ENCODE results near the gene PSMC5. TPM values are rescaled to one million over a fixed set of nuclear protein-coding genes. Genes with fewer than 3 reads are reported as not detected.
"Not testable (repeated sequence)": the region's sequence is repeated elsewhere in the genome, so short reads cannot be mapped to it uniquely, and the experiment has no call there.

PSMC5 gene
- total RNA-seq, 1 experiment from 2014 or later: 34.9 TPM

- DNase-seq: peak; percentile 9
- Histone ChIP-seq H3K27me3 (ENCODE audit: control insufficient read depth, insufficient read depth, low read length) (no peaks in the 10 kb centered on the region), H3K4me3 (ENCODE audit: insufficient read depth, low read depth, low read length) (peak overlapping the region; percentile 78; the same call in 1 of the 2 replicates), H3K36me3 (replicated peaks; ENCODE audit: control insufficient read depth, insufficient read depth, low read length) (peaks cover 3% of the 10 kb centered on the region)
Observed at GRCh38 chr17:63840591-63841349, 13.5 kb downstream of the PSMC5 start.

DNA sequence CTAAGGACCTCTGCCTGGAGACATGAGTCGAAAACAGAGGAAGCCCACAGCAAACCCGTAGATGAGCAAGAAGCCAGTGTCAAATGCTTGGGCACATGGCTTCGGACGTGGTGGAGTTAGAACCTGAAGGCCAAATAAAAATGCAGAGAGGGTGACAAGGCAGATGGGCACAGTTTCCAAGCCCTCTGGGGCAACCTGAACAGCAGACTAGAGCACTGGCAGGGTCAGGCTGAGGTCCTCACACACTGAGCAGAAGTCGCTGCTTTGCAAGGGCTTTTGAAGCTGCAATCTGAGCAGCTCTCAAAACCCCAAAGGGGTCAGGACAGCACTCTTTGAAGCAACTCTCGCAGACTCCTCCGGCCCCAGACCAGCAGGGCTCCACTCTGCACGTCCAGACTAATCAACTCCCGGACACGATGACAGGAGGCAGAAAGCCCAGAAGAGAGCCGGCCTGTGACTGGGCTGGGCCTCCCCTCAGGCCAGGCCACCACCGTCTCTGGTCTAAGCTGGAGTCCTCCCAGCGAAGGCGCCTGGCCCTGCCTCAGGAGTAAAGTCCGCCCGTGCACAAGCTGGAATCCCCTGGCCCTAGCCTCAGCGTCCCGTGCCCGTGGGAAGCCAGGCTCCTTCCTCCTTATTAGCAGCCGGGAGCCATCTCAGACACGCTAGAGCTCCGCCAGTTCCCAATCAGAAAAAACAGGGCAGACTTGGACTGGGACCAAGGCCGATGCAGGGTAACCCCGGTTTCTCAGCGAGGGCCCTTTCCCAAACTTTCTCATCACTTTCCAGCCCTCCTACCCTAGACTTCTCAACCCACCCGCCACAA is 14.3 kb downstream of the PSMC5 start:
- DNase-seq: peak; percentile 59
- H3K27me3 ChIP-seq (ENCODE audit: control insufficient read depth, insufficient read depth, low read length): no peaks in the 10 kb centered on the region
- peak overlapping the region; percentile 78 for H3K4me3 ChIP-seq (ENCODE audit: insufficient read depth, low read depth, low read length)
- peaks cover 2% of the 10 kb centered on the region for H3K36me3 ChIP-seq (replicated peaks; ENCODE audit: control insufficient read depth, insufficient read depth, low read length)

GRCh38 chr17:63842173-63842539 is 14.9 kb downstream of the PSMC5 start:
- Histone ChIP-seq H3K27me3 (ENCODE audit: control insufficient read depth, insufficient read depth, low read length) (no peaks in the 10 kb centered on the region), H3K4me3 (ENCODE audit: insufficient read depth, low read depth, low read length) (peak overlapping the region; percentile 78), H3K36me3 (replicated peaks; ENCODE audit: control insufficient read depth, insufficient read depth, low read length) (no peaks in the 10 kb centered on the region)
- no peak for DNase-seq

- peaks cover 2% of the 10 kb centered on the region for H3K27me3 ChIP-seq (ENCODE audit: control insufficient read depth, insufficient read depth, low read length)
- peak; percentile 99 for DNase-seq
- H3K36me3 ChIP-seq (replicated peaks; ENCODE audit: control insufficient read depth, insufficient read depth, low read length): no peaks in the 10 kb centered on the region
- H3K4me3 ChIP-seq (ENCODE audit: insufficient read depth, low read depth, low read length): peak within 1 kb of the TSS; percentile 78
Observed at GRCh38 chr17:63842540-63843386, 15.5 kb downstream of the PSMC5 start, which contains the start of gene SMARCD2. Gene SMARCD2 (minus strand): TSS chr17:63842685. CDS start chr17:63842674, 11 bp downstream.

DNA sequence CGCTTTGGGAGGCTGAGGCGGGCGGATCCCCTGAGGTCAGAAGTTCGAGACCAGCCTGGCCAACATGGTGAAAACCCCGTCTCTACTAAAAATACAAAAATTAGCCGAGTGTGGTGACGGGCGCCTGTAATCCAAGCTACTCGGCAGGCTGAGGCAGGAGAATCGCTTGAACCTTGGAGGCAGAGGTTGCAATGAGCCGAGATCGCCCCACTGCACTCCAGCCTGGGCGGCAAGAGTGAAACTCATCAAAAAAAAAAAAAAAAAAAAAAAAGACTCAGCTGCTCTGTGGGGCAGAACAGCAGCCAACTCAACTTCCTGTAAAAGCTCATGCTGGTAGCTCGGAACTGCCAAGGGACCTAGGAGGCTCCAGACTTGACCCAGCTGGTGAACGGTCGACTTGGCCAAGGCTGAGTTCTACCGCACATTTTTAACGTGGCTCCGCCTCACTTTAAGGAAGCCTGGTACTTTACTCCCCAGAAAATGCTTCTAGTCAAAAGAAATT is 16.2 kb downstream of the PSMC5 start:
- H3K36me3 ChIP-seq (replicated peaks; ENCODE audit: control insufficient read depth, insufficient read depth, low read length); H3K27me3 ChIP-seq (ENCODE audit: control insufficient read depth, insufficient read depth, low read length): not testable (repeated sequence)
- peak overlapping the region; percentile 69 for H3K4me3 ChIP-seq (ENCODE audit: insufficient read depth, low read depth, low read length)
- peak; percentile 19 for DNase-seq

DNA sequence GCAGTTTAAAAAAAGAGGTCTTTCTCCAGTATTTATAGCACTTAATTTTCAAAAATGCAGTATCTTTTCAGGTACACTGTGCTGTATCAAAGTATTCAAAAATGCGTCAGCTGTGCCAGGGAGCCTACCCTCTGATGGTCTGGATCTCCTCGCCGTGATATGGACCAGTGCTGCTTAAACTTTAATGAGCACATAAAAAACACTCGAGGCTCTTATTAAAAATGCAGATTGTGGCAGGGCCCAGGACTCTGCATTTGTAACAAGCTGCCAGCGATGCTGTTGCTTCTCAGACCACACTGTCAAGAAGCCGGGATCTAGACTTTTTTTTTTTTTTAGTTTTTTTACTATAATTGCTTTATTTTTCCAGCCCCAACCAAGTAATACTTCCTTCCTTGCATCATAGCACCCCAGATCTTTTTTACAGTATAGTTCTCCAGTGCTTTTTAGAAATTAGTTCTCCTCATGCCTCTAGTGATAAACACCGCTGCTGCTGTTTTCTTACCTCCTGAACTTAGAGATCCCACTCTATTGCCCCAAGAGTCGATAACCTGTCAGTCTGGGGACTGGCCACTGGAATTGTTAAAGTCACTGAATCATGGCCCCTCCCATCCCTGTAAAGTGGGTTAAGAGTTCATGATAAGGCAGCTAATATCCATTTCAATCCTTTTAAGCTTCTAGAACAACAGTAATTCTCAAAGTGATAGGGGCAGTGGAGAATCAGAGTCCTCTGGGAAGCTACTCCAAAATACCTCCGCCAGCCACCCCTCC is 16.9 kb downstream of the PSMC5 start:
- Histone ChIP-seq H3K27me3 (ENCODE audit: control insufficient read depth, insufficient read depth, low read length) (peaks cover 12% of the 10 kb centered on the region), H3K36me3 (replicated peaks; ENCODE audit: control insufficient read depth, insufficient read depth, low read length) (no peaks in the 10 kb centered on the region), H3K4me3 (ENCODE audit: insufficient read depth, low read depth, low read length) (no peak overlapping the region; the same call in 1 of the 2 replicates)
- DNase-seq: no peak

- DNase-seq: peak; percentile 1
- peaks cover 18% of the 10 kb centered on the region for H3K27me3 ChIP-seq (ENCODE audit: control insufficient read depth, insufficient read depth, low read length)
- no peak overlapping the region for H3K4me3 ChIP-seq (ENCODE audit: insufficient read depth, low read depth, low read length)
- H3K36me3 ChIP-seq (replicated peaks; ENCODE audit: control insufficient read depth, insufficient read depth, low read length): no peaks in the 10 kb centered on the region
Observed at GRCh38 chr17:63845509-63845908, 18.3 kb downstream of the PSMC5 start.

DNA sequence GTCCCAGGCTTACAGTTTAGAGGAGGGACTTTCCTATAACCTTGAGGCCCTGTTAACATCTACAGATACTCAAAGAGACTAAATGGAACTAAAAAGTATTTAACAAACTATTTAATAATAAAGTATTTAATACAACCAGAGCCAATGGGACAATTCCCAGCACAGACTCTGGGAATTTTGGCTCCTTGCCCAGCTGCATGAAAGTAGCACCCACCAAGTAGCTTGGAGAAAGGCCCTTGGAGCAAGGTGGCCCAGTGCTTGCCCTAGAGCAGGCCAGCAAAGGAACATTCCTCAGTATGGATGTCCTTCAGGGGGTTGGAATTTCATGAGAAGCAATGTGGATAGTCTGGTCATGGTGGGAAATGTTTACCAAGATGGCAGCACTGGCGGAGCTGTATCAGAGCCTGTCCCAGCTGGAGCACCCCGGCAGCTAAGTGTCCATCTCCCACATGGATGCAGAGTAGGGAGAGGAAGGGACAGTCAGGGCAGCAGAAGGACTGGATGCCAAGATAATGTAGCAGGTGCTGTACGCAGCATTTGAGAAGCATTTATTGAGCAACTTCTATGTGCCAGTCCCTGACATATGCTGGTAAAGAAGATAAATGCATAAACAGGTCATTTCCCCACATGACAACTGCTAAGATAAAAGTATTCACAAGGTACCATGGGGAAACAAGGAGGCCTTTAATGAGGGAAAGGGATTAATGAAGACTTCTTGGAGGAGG is 20.5 kb downstream of the PSMC5 start:
- no peak for DNase-seq
- H3K4me3 ChIP-seq (ENCODE audit: insufficient read depth, low read depth, low read length): no peak overlapping the region
- H3K36me3 ChIP-seq (replicated peaks; ENCODE audit: control insufficient read depth, insufficient read depth, low read length): no peaks in the 10 kb centered on the region
- H3K27me3 ChIP-seq (ENCODE audit: control insufficient read depth, insufficient read depth, low read length): peaks cover 18% of the 10 kb centered on the region

DNA sequence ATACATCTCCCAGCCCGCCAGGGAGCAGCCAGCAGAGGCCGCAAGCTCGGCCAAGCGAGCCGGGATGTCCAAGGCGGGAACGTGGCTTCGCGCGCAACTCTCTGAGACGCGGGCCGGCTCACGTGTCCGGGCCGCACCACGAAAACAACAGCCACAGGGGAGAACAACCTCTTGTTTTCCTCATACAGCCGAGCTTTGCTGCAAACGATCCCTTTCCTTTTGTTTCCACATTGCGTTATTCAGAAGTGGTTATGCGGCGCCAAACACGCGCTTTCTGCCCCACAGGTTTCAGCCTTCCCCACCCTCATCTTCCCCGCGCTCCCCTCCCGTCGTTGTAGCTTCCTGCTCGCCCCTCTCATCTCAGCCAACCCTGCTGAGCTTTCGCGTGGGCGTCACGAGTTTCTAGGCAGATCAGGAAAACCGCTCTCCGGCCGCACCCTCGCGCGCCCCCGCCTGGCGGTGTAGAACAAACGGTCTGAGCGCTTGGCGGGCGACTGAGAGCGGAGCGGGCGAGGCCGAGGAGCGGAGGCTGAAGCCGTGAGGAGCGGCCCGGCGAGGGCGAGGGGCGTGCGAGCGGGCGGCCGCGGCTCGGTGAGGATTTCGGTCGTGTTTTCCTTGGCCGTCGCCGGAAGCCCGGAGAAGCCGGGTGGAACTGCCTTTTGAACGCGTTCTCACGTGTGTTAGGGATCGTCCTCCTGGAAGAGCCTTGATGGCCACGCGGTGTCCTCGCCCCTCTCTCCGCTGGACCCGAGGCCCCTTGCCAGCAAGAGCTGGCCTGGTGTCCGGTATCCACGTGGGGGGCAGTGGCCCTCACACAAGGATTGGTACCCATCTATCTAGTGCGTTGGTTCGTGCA is 21.8 kb downstream of the PSMC5 start:
- Histone ChIP-seq H3K36me3 (replicated peaks; ENCODE audit: control insufficient read depth, insufficient read depth, low read length) (no peaks in the 10 kb centered on the region), H3K4me3 (ENCODE audit: insufficient read depth, low read depth, low read length) (peak overlapping the region; percentile 25), H3K27me3 (ENCODE audit: control insufficient read depth, insufficient read depth, low read length) (peaks cover 18% of the 10 kb centered on the region)
- DNase-seq: peak; percentile 98

DNA sequence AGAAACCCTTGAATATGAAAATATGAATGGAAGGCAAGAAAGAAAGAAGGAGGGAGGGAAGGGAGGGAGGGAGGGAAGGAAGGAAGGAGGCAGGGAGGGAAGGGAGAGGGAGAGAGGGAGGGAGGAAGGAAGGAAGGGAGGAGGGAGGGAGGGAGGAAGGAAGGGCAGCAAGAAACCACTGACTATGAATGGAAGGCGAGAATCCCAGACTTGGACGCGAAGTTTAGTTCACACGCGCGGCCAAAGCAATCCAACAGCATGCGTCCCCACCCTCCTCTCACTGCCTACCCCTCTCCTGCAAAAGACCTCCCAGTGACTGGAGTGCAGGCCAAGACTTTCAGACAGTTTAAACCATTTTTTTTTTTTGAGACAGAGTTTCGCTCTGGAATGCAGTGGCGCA is 23.2 kb downstream of the PSMC5 start:
- Histone ChIP-seq H3K4me3 (ENCODE audit: insufficient read depth, low read depth, low read length) (no peak overlapping the region), H3K27me3 (ENCODE audit: control insufficient read depth, insufficient read depth, low read length) (peaks cover 18% of the 10 kb centered on the region), H3K36me3 (replicated peaks; ENCODE audit: control insufficient read depth, insufficient read depth, low read length) (no peaks in the 10 kb centered on the region)
- DNase-seq: no peak

DNA sequence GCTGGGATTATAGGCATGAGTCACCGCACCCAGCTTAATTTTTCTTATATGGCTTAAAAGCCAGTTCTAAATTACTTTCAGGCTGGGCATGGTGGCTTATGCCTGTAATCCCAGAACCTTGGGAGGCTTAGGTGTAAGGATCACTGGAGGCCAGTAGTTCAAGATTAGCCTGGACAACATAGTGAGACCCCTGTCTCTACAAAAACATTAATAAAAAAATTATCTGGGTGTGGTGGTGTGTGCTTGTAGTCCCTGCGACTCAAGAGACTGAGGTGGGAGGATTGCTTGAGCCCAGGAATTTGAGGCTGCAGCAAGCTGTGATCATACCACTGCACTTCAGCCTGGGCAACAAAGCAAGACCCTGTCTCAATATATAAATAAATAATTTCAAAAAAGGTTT is 26.0 kb downstream of the PSMC5 start:
- no peak overlapping the region for H3K4me3 ChIP-seq (ENCODE audit: insufficient read depth, low read depth, low read length)
- H3K27me3 ChIP-seq (ENCODE audit: control insufficient read depth, insufficient read depth, low read length): peaks cover 12% of the 10 kb centered on the region
- no peaks in the 10 kb centered on the region for H3K36me3 ChIP-seq (replicated peaks; ENCODE audit: control insufficient read depth, insufficient read depth, low read length)
- DNase-seq: no peak

DNA sequence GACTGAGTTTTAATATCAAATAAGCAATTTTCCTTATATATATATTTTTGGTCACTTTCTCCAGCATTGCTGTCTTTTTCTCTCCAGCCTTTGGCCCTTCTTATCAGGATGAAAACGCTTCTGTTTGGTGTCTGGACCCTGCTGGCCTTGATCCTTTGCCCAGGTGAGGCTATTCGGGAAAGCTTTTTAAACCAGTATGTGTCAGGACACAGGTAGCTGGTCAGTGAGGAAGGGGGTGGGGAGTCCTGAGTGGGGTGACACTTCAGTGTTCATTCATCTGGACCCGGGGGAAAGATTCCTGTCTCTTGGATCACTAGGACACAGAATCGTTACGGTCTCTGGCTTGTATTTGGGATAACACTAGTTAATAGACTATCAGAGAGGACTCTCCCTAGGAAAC is 27.5 kb downstream of the PSMC5 start:
- H3K4me3 ChIP-seq (ENCODE audit: insufficient read depth, low read depth, low read length): no peak overlapping the region
- no peak for DNase-seq
- H3K27me3 ChIP-seq (ENCODE audit: control insufficient read depth, insufficient read depth, low read length): peaks cover 5% of the 10 kb centered on the region; the same call in 1 of the 2 replicates
- H3K36me3 ChIP-seq (replicated peaks; ENCODE audit: control insufficient read depth, insufficient read depth, low read length): no peaks in the 10 kb centered on the region

Data from H7 (cell line).